ENCODE data around the gene IHH. TPM values are rescaled to one million over a fixed set of nuclear protein-coding genes. Genes with fewer than 3 reads are reported as not detected.

IHH gene
- total RNA-seq, 1 donor from 2014 or later, result not detected

DNA sequence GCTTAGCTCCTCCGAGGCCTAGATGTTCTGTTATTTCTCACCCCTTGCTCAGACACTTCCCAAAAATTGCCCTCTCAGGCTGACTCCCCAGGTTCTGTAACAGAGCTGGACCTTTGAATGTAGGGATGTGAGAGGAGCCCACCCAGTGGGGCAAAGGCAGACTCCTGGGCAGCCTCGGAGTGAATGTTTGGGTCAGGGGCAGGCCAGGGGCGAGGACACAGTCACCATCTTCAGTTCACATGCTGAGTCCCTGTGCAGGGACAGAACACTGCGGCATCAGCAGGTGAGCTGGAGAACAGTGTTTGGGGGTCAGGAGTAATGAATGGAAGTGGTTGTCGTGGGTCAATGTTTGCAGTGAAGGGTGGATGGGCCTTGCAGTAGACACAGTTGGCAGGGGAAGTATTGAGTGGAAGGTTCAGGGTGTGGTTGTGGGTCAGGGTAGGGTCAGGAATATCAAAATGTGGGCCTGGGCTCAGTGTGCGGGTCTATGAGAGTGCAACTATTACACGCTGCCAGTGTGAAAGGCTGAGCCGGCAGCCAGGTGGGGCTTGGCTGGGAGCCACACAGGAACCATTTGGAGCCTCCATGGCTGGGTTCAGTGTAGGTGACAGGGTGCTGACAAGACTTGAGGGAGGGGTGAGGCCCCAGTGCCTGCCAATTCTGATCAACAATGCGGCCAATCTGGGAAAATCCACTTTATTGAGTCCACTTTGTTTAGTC lies 4.4 kb downstream of the IHH start:
- no peak overlapping the region for H3K4me3 ChIP-seq (ENCODE audit: low read depth, low read length)
- no peak for DNase-seq (ENCODE audit: low read depth)
- TF ChIP-seq CTCF (conservative IDR thresholded peaks at IDR 0.05; ENCODE audit: low read depth, low read length), result no peak

GRCh38 chr2:219054956-219055903 lies 5.5 kb downstream of the IHH start:
- no peak for DNase-seq (ENCODE audit: low read depth)
- TF ChIP-seq CTCF (conservative IDR thresholded peaks at IDR 0.05; ENCODE audit: low read depth, low read length), result no peak
- H3K4me3 ChIP-seq (ENCODE audit: low read depth, low read length), result no peak overlapping the region

DNA sequence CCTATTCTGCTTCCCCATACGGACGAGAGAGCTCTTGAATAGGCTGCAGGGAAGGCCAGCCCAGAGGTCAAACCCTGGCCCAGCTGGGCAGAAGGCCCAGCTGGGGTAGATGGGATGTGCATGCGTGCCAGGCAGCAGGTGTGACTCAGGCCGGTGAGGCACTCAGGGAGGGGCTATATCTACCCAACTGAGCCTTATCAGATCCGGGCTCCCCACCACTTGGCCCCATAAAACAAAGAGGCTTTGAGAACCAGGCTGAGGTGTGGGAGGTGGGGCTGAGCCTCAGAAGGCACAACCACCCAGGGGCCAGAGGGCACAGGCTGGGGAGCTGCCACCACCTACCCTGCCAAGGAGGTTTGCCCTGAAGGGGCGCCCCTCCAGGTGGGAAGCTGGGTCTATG lies 11.4 kb downstream of the IHH start:
- no peak for DNase-seq (ENCODE audit: low read depth)
- TF ChIP-seq CTCF (conservative IDR thresholded peaks at IDR 0.05; ENCODE audit: low read depth, low read length), result no peak

DNA sequence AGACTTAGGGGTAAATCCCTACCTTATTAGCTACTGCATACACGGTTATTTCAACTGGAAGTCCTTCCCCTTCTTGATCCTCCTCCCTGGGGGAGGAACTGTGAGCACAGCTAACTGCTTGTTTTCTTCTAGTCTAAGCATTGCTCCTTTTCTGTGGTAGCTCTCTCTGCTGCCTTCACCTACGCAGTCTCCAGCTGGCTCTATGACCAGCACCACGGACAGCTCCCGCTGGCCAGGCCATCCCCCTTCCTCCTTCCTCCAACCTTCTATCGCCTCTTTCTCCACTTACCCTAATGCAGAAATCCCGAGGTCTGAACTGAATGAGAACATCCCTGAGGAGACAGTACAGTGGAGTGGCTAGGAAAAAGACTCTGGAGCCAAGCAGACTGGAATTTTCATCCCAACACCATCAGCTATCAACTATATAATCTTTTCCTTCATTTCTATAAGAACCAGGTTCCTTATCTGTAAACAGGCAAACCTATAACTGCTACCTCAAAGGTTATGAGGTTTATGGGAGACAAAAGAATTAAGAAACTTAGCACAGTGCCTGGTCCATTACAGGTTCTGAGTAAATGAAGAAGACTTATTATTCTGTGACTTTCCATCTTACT lies 14.7 kb downstream of the IHH start:
- no peak overlapping the region for H3K4me3 ChIP-seq (ENCODE audit: low read depth, low read length)
- no peak for DNase-seq (ENCODE audit: low read depth)
- no peak for TF ChIP-seq CTCF (conservative IDR thresholded peaks at IDR 0.05; ENCODE audit: low read depth, low read length)

More for the DNA sequence above, 11.4 kb downstream of the IHH start:
- H3K4me3 ChIP-seq (ENCODE audit: low read depth, low read length), result no peak overlapping the region

GRCh38 chr2:219042750-219043149 lies 18.0 kb downstream of the IHH start:
- H3K4me3 ChIP-seq (ENCODE audit: low read depth, low read length), result no peak overlapping the region
- no peak for DNase-seq (ENCODE audit: low read depth)
- TF ChIP-seq CTCF (conservative IDR thresholded peaks at IDR 0.05; ENCODE audit: low read depth, low read length), result no peak

DNA sequence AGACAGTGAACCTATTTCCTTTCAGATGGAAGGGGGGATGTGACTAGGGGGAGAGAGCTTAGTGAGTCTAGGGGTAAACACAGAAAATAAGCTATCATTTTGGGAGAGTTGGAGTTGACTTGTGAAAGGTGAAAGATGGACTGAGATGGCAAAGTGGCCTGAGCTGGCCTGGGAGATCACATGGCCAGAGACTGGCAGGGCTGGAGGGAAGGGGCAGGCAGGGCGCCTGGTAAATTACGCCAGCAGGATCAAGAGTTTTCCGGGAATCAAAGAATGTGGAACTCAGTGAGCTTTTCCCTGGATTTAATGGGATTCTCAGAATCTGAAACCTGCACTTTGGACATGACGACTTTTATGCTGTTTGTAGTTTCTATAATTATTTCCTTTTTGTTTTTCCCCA lies 18.6 kb downstream of the IHH start:
- H3K4me3 ChIP-seq (ENCODE audit: low read depth, low read length), result no peak overlapping the region
- no peak for DNase-seq (ENCODE audit: low read depth)
- no peak for TF ChIP-seq CTCF (conservative IDR thresholded peaks at IDR 0.05; ENCODE audit: low read depth, low read length)
